ENCODE measurements around the gene CD69. TPM values are rescaled to one million over a fixed set of nuclear protein-coding genes. Genes with fewer than 3 reads are reported as not detected.

The CD69 gene
- total RNA-seq, 3 donors from 2014 or later: 7.4 to 21.4 (median 11.5) TPM

DNA sequence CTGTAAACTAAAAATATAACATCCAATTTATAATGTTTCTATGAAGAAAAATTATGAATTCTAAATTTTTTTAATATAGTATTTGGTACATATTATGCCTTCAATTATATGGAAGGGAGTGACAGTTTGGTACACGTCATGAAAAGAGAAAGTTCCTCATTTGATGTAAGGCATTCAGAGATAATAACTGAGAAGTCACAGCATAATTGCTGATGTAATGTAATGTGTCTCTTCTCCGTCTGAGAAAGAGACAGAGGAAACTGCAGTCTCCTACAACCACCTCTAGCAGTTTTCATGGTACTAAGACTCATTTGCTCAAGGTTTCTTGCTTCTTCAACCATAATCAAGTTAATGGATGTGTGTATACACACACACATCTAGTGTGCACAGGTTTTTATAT lies 2.3 kb upstream of the CD69 start:
- no peak overlapping the region for H3K27ac ChIP-seq
- no peak overlapping the region for H3K4me3 ChIP-seq
- no peaks in the 10 kb centered on the region for H3K36me3 ChIP-seq
- H3K9me3 ChIP-seq: no peaks in the 10 kb centered on the region
- intact Hi-C loops (cut with DNase I; ENCODE audit: low total_unique reads): no loop called here
- no peaks in the 10 kb centered on the region for H3K4me1 ChIP-seq
- no peaks in the 10 kb centered on the region for H3K27me3 ChIP-seq
- no peak for DNase-seq (ENCODE audit: low spot score in 2 of 2)
- TF ChIP-seq POLR2AphosphoS5 (IDR thresholded peaks at IDR 0.05): no peak
- no peak for TF ChIP-seq POLR2A (IDR thresholded peaks at IDR 0.05)
- no peak for TF ChIP-seq CTCF (IDR thresholded peaks at IDR 0.05)

GRCh38 chr12:9762369-9762768 lies 1.7 kb upstream of the CD69 start:
- DNase-seq (ENCODE audit: low spot score in 2 of 2): no peak
- Histone ChIP-seq H3K4me3 (no peak overlapping the region), H3K36me3 (no peaks in the 10 kb centered on the region), H3K4me1 (no peaks in the 10 kb centered on the region), H3K27me3 (no peaks in the 10 kb centered on the region), H3K9me3 (no peaks in the 10 kb centered on the region), H3K27ac (no peak overlapping the region)
- TF ChIP-seq CTCF (IDR thresholded peaks at IDR 0.05): no peak
- intact Hi-C loops (cut with DNase I; ENCODE audit: low total_unique reads): no loop called here

- Histone ChIP-seq H3K9me3 (no peaks in the 10 kb centered on the region), H3K36me3 (no peaks in the 10 kb centered on the region), H3K4me3 (no peak overlapping the region), H3K4me1 (no peaks in the 10 kb centered on the region), H3K27ac (no peak overlapping the region), H3K27me3 (no peaks in the 10 kb centered on the region)
- intact Hi-C loops (cut with DNase I; ENCODE audit: low total_unique reads): no loop called here
- TF ChIP-seq POLR2AphosphoS5 (IDR thresholded peaks at IDR 0.05) (no peak), POLR2A (IDR thresholded peaks at IDR 0.05) (no peak), CTCF (IDR thresholded peaks at IDR 0.05) (no peak)
- DNase-seq (ENCODE audit: low spot score in 2 of 2): no peak
Measured at GRCh38 chr12:9761419-9761781, 699 bp upstream of the CD69 start.

DNA sequence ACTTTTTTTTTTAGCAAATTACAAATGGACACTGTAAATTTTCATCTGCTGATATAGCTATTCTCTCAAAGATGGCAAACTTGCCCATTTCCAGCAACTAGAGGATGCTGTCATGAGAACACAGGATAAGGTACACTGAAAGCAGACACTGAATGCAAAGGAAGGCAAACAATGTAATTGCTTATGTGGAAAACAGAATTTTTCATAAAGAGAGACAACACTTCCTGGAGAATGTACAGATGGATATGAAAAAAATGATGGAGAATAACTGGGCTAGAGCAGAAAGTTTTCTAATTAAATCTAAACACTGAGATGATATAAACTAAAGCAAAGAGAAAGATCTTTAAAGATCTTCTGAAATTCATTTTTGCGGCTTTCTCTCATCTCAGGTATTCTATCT lies 581 bp downstream of the CD69 start:
- H3K4me1 ChIP-seq: no peaks in the 10 kb centered on the region
- no peaks in the 10 kb centered on the region for H3K9me3 ChIP-seq
- H3K27ac ChIP-seq: no peak overlapping the region
- no peak for DNase-seq (ENCODE audit: low spot score in 2 of 2)
- no peaks in the 10 kb centered on the region for H3K27me3 ChIP-seq
- TF ChIP-seq POLR2AphosphoS5 (IDR thresholded peaks at IDR 0.05) (no peak), POLR2A (IDR thresholded peaks at IDR 0.05) (no peak), CTCF (IDR thresholded peaks at IDR 0.05) (no peak)
- intact Hi-C loops (cut with DNase I; ENCODE audit: low total_unique reads): no loop called here
- H3K36me3 ChIP-seq: no peaks in the 10 kb centered on the region
- H3K4me3 ChIP-seq: peak overlapping the region in 1 of 3 donors; percentile 6

GRCh38 chr12:9759694-9760093 lies 1.0 kb downstream of the CD69 start:
- Histone ChIP-seq H3K27me3 (no peaks in the 10 kb centered on the region), H3K36me3 (no peaks in the 10 kb centered on the region), H3K4me1 (no peaks in the 10 kb centered on the region), H3K9me3 (no peaks in the 10 kb centered on the region), H3K27ac (no peak overlapping the region), H3K4me3 (peak overlapping the region in 1 of 3 donors; percentile 24)
- intact Hi-C loops (cut with DNase I; ENCODE audit: low total_unique reads): no loop called here
- DNase-seq (ENCODE audit: low spot score in 2 of 2): no peak
- TF ChIP-seq POLR2A (IDR thresholded peaks at IDR 0.05) (no peak), POLR2AphosphoS5 (IDR thresholded peaks at IDR 0.05) (no peak), CTCF (IDR thresholded peaks at IDR 0.05) (no peak)
